GM19023 (cell line): Measurements from ENCODE around the gene CTDP1.

Source experiments
- ATAC-seq: cut with Tn5 transposase; IDR thresholded peaks from one replicate; pipeline ENCODE4 v1.9.1; 2021; ENCODE audit warnings: mild to moderate bottlenecking, moderate library complexity; ENCODE audit not compliant: unreplicated experiment

Gene CTDP1

GRCh38 chr18:79679552-79680099, at the start of gene CTDP1:
TSS of gene CTDP1 (plus strand) at chr18:79679803. CDS start at chr18:79679948, 145 bp downstream.
- ATAC-seq = peak; percentile 64

GRCh38 chr18:79630281-79631095, 49.1 kb upstream of the CTDP1 start:
- ATAC-seq = no peak

GRCh38 chr18:79631096-79631507, 48.5 kb upstream of the CTDP1 start:
- ATAC-seq = no peak

GRCh38 chr18:79631761-79632446, 47.7 kb upstream of the CTDP1 start:
- ATAC-seq = no peak

- ATAC-seq = no peak
These were observed 46.8 kb upstream of the CTDP1 start for GRCh38 chr18:79632765-79633164.

GRCh38 chr18:79634186-79634585, 45.4 kb upstream of the CTDP1 start:
- ATAC-seq = no peak

GRCh38 chr18:79634593-79635426, 44.8 kb upstream of the CTDP1 start:
- no peak for ATAC-seq

- no peak for ATAC-seq
These were observed 44.2 kb upstream of the CTDP1 start for GRCh38 chr18:79635427-79635726.

- no peak for ATAC-seq
These were observed 42.3 kb upstream of the CTDP1 start for GRCh38 chr18:79637181-79637920.

GRCh38 chr18:79637921-79638909, 41.4 kb upstream of the CTDP1 start:
- ATAC-seq = no peak

- no peak for ATAC-seq
These were observed 40.4 kb upstream of the CTDP1 start for GRCh38 chr18:79639072-79639829.

GRCh38 chr18:79640064-79640672, 39.4 kb upstream of the CTDP1 start:
- ATAC-seq = no peak

GRCh38 chr18:79640875-79641274, 38.7 kb upstream of the CTDP1 start:
- no peak for ATAC-seq

GRCh38 chr18:79641722-79642497, 37.7 kb upstream of the CTDP1 start:
- ATAC-seq = no peak

GRCh38 chr18:79642626-79643025, 37.0 kb upstream of the CTDP1 start:
- ATAC-seq = no peak

- ATAC-seq = no peak
These were observed 36.3 kb upstream of the CTDP1 start for GRCh38 chr18:79643054-79643984.
